H9 (cell line): Measurements from ENCODE around the gene NCOR2. TPM values are rescaled to one million over a fixed set of nuclear protein-coding genes. Genes with fewer than 3 reads are reported as not detected.

Experiments
- DNase-seq: peaks from one replicate; pipeline ENCODE4 v3.0.0-alpha.2; 2017
- H2AFZ ChIP-seq: one replicate; pipeline ENCODE4 v1.6.1; 2013; ENCODE audit warnings: mild to moderate bottlenecking, low read length, control low read depth, moderate library complexity
- H2AK5ac ChIP-seq: 2 replicates; pipeline ENCODE4 v1.6.1; 2013; ENCODE audit warnings: low read length, control low read depth, mixed read lengths; ENCODE audit not compliant: insufficient read length
- H2BK120ac ChIP-seq: one replicate; pipeline ENCODE4 v1.6.1; 2013; ENCODE audit warnings: low read depth, mild to moderate bottlenecking, low read length, control low read depth, inconsistent platforms; ENCODE audit not compliant: poor library complexity, severe bottlenecking
- H2BK12ac ChIP-seq: 2 replicates; pipeline ENCODE4 v1.6.1; 2013; ENCODE audit warnings: low read length, control low read depth, mixed read lengths, low read depth; ENCODE audit not compliant: insufficient read length
- H2BK15ac ChIP-seq: 2 replicates; pipeline ENCODE4 v1.6.1; 2013; ENCODE audit warnings: low read depth, low read length, control low read depth
- H2BK20ac ChIP-seq: one replicate; pipeline ENCODE4 v1.6.1; 2013; ENCODE audit warnings: low read depth, mild to moderate bottlenecking, low read length, control low read depth, inconsistent platforms; ENCODE audit not compliant: poor library complexity, severe bottlenecking
- H2BK5ac ChIP-seq: 2 replicates; pipeline ENCODE4 v1.6.1; 2013; ENCODE audit warnings: low read length, control low read depth, mixed read lengths; ENCODE audit not compliant: insufficient read length
- H3K14ac ChIP-seq: 2 replicates; pipeline ENCODE4 v1.6.1; 2013; ENCODE audit warnings: low read length, control low read depth; ENCODE audit not compliant: insufficient read depth
- H3K18ac ChIP-seq: 2 replicates; pipeline ENCODE4 v1.6.1; 2013; ENCODE audit warnings: low read depth, mild to moderate bottlenecking, mixed read lengths, low read length, control low read depth; ENCODE audit not compliant: insufficient read length
- H3K23ac ChIP-seq: 2 replicates; pipeline ENCODE4 v1.6.1; 2013; ENCODE audit warnings: low read length, control low read depth, mixed read lengths, low read depth; ENCODE audit not compliant: insufficient read length
- H3K23me2 ChIP-seq: 2 replicates; pipeline ENCODE4 v1.6.1; 2013; ENCODE audit warnings: low read depth, mild to moderate bottlenecking, mixed read lengths, low read length, control low read depth; ENCODE audit not compliant: insufficient read length, poor library complexity, severe bottlenecking
- H3K27ac ChIP-seq: 2 replicates; pipeline ENCODE4 v1.5.1; 2013; ENCODE audit warnings: low read length, control low read depth, mixed read lengths, low read depth; ENCODE audit not compliant: insufficient read length
- H3K27me3 ChIP-seq: 2 replicates; pipeline ENCODE4 v1.6.1; 2013; ENCODE audit warnings: low read length, control low read depth, inconsistent platforms; ENCODE audit not compliant: insufficient read depth
- H3K4ac ChIP-seq: 2 replicates; pipeline ENCODE4 v1.6.1; 2013; ENCODE audit warnings: low read depth, mild to moderate bottlenecking, control low read depth, inconsistent platforms, low read length, moderate library complexity
- H3K4me1 ChIP-seq: 2 replicates; pipeline ENCODE4 v1.6.1; 2013; ENCODE audit warnings: low read length, control low read depth, inconsistent platforms; ENCODE audit not compliant: insufficient read depth
- H3K4me2 ChIP-seq: 2 replicates; pipeline ENCODE4 v1.6.1; 2013; ENCODE audit warnings: low read length, control low read depth, mixed read lengths; ENCODE audit not compliant: insufficient read length, insufficient read depth
- H3K56ac ChIP-seq: 2 replicates; pipeline ENCODE4 v1.6.1; 2013; ENCODE audit warnings: low read depth, mild to moderate bottlenecking, mixed read lengths, low read length, control low read depth; ENCODE audit not compliant: insufficient read length
- H3K79me1 ChIP-seq: 2 replicates; pipeline ENCODE4 v1.6.1; 2013; ENCODE audit warnings: low read depth, mild to moderate bottlenecking, moderate library complexity, low read length, control low read depth, inconsistent platforms; ENCODE audit not compliant: insufficient read depth, poor library complexity, severe bottlenecking
- H3K79me2 ChIP-seq: 2 replicates; pipeline ENCODE4 v1.6.1; 2013; ENCODE audit warnings: low read length, control low read depth, inconsistent platforms; ENCODE audit not compliant: insufficient read depth
- H3K9ac ChIP-seq: 2 replicates; pipeline ENCODE4 v1.6.1; 2013; ENCODE audit warnings: low read length, control low read depth, mixed read lengths; ENCODE audit not compliant: insufficient read length; ENCODE audit errors: extremely low read depth
- H3K9me3 ChIP-seq: one replicate; pipeline ENCODE4 v1.6.1; 2013; ENCODE audit warnings: low read depth, low read length, inconsistent platforms; ENCODE audit not compliant: control insufficient read depth
- H3T11ph ChIP-seq: one replicate; pipeline ENCODE4 v1.6.1; 2013; ENCODE audit warnings: mild to moderate bottlenecking, low read length, control low read depth, inconsistent platforms
- H4K20me1 ChIP-seq: one replicate; pipeline ENCODE4 v1.6.1; 2013; ENCODE audit not compliant: control insufficient read depth, insufficient read length, insufficient read depth
- H4K5ac ChIP-seq: 2 replicates; pipeline ENCODE4 v1.6.1; 2013; ENCODE audit warnings: low read depth, mild to moderate bottlenecking, mixed read lengths, low read length, control low read depth; ENCODE audit not compliant: insufficient read length
- H4K8ac ChIP-seq: replicated peaks from 2 replicates; pipeline ENCODE4 v1.6.1; 2013; ENCODE audit warnings: low read length, control low read depth, mixed read lengths, low read depth; ENCODE audit not compliant: insufficient read length
- H4K91ac ChIP-seq: 2 replicates; pipeline ENCODE4 v1.6.1; 2013; ENCODE audit warnings: low read depth, mild to moderate bottlenecking, moderate library complexity, mixed read lengths, low read length, control low read depth; ENCODE audit not compliant: insufficient read length
- H3K27ac Mint-ChIP-seq, 3 experiments: 2 replicates in 2 of 3; 3 replicates in 1 of 3; pipeline ENCODE4 v1.8.0; 2020 to 2021; ENCODE audit warnings: mixed read lengths in 3 of 3, mild to moderate bottlenecking in 1 of 3, moderate library complexity in 1 of 3
- H3K27me3 Mint-ChIP-seq: 2 replicates; pipeline ENCODE4 v1.8.0; 2021; ENCODE audit warnings: low read depth, mild to moderate bottlenecking, moderate library complexity, mixed read lengths
- H3K36me3 Mint-ChIP-seq, 3 experiments: 2 replicates in 2 of 3; 3 replicates in 1 of 3; pipeline ENCODE4 v1.8.0; 2020 to 2021; ENCODE audit warnings: low read depth in 3 of 3, mixed read lengths in 3 of 3; ENCODE audit not compliant: insufficient read depth in 1 of 3
- H3K4me1 Mint-ChIP-seq, 2 experiments: 2 replicates each; pipeline ENCODE4 v1.8.0; 2020; ENCODE audit warnings: mixed read lengths in 2 of 2
- H3K4me3 Mint-ChIP-seq, 2 experiments: 2 replicates in 1 of 2; 3 replicates in 1 of 2; pipeline ENCODE4 v1.8.0; 2020 to 2021; ENCODE audit warnings: mild to moderate bottlenecking in 2 of 2, mixed read lengths in 2 of 2, moderate library complexity in 1 of 2
- H3K9me3 Mint-ChIP-seq, 2 experiments: 2 replicates in 1 of 2; 3 replicates in 1 of 2; pipeline ENCODE4 v1.8.0; 2020; ENCODE audit warnings: mild to moderate bottlenecking in 2 of 2, mixed read lengths in 2 of 2, moderate library complexity in 1 of 2
- CTCF ChIP-seq: fragments of 200-600 bp; sonication (generic); conservative IDR thresholded peaks from 3 replicates; pipeline ENCODE4 v1.8.0; 2021; ENCODE audit warnings: antibody characterized with exemption, mild to moderate bottlenecking
- WGBS: extraction: QIAGEN DNeasy Blood & Tissue Kit; methylation state at CpG from one replicate; pipeline ENCODE4 v1.1.7; 2013; ENCODE audit warnings: missing lambda C conversion rate, low lambda C conversion rate, mixed read lengths; ENCODE audit not compliant: insufficient read length; ENCODE audit errors: extremely low coverage; 5-methylcytosine and 5-hydroxymethylcytosine counted together
- total RNA-seq: library from RNA; stranded (reverse); gene quantifications from 2 replicates; pipeline ENCODE4 v1.2.1, GENCODE V29; 2021

NCOR2 gene
- total RNA-seq, 1 experiment from 2014 or later: 226 TPM

- no peak for TF ChIP-seq CTCF
- Histone ChIP-seq H2BK5ac (no peak overlapping the region), H2AK5ac (no peak overlapping the region), H2BK12ac (no peak overlapping the region), H2BK15ac (no peak overlapping the region), H3K9ac (no peak overlapping the region), H3K9me3 (no peaks in the 10 kb centered on the region), H2AFZ (no peak overlapping the region), H3K27me3 (no peaks in the 10 kb centered on the region), H2BK120ac (no peak overlapping the region), H4K20me1 (no peaks in the 10 kb centered on the region), H3K18ac (peak overlapping the region; percentile 28), H4K8ac (no peak overlapping the region), H3K14ac (peak overlapping the region; percentile 70), H4K5ac (no peak overlapping the region), H3K79me2 (peaks cover 65% of the 10 kb centered on the region; the same call in 1 of the 2 replicates), H3K4me1 (peaks cover 3% of the 10 kb centered on the region; the same call in 1 of the 2 replicates), H3K23me2 (no peaks in the 10 kb centered on the region), H3K4me2 (no peak overlapping the region), H3K79me1 (no peaks in the 10 kb centered on the region), H3T11ph (no peak overlapping the region), H2BK20ac (no peak overlapping the region), H3K4ac (peak overlapping the region; percentile 10; the same call in 1 of the 2 replicates), H3K27ac (no peak overlapping the region), H3K56ac (no peak overlapping the region), H3K23ac (no peak overlapping the region), H4K91ac (no peak overlapping the region)
- peaks cover 39 to 53% of the 10 kb centered on the region in 2 experiments for H3K4me1 Mint-ChIP-seq
- H3K27ac Mint-ChIP-seq: peak overlapping the region; percentile 55 to 90 (median 79); a peak in 2 of 7 replicates
- H3K27me3 Mint-ChIP-seq: no peaks in the 10 kb centered on the region
- H3K9me3 Mint-ChIP-seq: no peaks in the 10 kb centered on the region
- H3K36me3 Mint-ChIP-seq: peaks cover 3 to 9% (median 9%) of the 10 kb centered on the region in 3 experiments; a peak in 4 of 7 replicates
- no CpG with 5 or more reads among the region's 20 CpGs for WGBS
- H3K4me3 Mint-ChIP-seq: no peak overlapping the region
- no peak for DNase-seq
Observed at GRCh38 chr12:124543052-124543589, 24.3 kb downstream of the NCOR2 start.
